BE2C (cell line): Measurements from ENCODE around the gene IGLON5.

Experiments
- DNase-seq: peaks from one replicate; pipeline ENCODE4 v3.0.0-alpha.2; 2020
- H3K27me3 ChIP-seq: fragments of 250-450 bp; sonication (Bioruptor Pico); 2 replicates; pipeline ENCODE4 v1.5.1; 2020; ENCODE audit warnings: mild to moderate bottlenecking
- H3K36me3 ChIP-seq: fragments of 250-450 bp; sonication (Bioruptor Pico); 2 replicates; pipeline ENCODE4 v1.5.1; 2020; ENCODE audit warnings: mild to moderate bottlenecking
- H3K4me1 ChIP-seq: fragments of 250-450 bp; sonication (Bioruptor Pico); 2 replicates; pipeline ENCODE4 v1.5.1; 2020
- H3K4me3 ChIP-seq: 2 replicates; pipeline ENCODE4 v1.5.1; 2011; ENCODE audit warnings: low read depth, low read length
- H3K9me3 ChIP-seq: fragments of 250-450 bp; sonication (Bioruptor Pico); 2 replicates; pipeline ENCODE4 v1.5.1; 2020
- TF ChIP-seq, protein P1 (sequence below): IDR thresholded peaks from 2 replicates; pipeline ENCODE4 v1.5.1; 2012; ENCODE audit warnings: mild to moderate bottlenecking, low read depth, low read length

Gene IGLON5

DNA sequence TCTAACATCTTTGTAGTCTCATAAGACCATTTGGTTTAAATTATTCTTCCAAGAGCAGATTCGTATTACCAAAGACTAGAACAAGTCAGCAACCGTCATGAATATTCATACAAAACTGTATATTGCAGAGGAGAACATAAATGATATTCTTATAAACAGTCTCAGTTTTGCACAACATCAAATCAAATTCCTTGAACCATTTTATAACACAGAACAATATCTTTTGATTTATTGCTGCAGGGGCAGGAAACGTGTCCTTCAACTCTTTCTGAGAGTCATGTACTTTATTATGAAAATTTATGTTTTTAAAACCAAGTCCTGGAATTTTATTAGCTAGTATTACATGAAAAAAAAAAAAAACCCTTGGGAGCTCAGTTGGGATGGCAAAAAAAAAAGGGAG is 34.3 kb upstream of the IGLON5 start:
- no peak overlapping the region for H3K4me3 ChIP-seq
- H3K36me3 ChIP-seq, result no peaks in the 10 kb centered on the region
- H3K9me3 ChIP-seq, result no peaks in the 10 kb centered on the region
- no peak for DNase-seq
- H3K4me1 ChIP-seq, result no peaks in the 10 kb centered on the region
- TF ChIP-seq, protein P1, sequence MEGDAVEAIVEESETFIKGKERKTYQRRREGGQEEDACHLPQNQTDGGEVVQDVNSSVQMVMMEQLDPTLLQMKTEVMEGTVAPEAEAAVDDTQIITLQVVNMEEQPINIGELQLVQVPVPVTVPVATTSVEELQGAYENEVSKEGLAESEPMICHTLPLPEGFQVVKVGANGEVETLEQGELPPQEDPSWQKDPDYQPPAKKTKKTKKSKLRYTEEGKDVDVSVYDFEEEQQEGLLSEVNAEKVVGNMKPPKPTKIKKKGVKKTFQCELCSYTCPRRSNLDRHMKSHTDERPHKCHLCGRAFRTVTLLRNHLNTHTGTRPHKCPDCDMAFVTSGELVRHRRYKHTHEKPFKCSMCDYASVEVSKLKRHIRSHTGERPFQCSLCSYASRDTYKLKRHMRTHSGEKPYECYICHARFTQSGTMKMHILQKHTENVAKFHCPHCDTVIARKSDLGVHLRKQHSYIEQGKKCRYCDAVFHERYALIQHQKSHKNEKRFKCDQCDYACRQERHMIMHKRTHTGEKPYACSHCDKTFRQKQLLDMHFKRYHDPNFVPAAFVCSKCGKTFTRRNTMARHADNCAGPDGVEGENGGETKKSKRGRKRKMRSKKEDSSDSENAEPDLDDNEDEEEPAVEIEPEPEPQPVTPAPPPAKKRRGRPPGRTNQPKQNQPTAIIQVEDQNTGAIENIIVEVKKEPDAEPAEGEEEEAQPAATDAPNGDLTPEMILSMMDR, result no peak
- peaks cover 4% of the 10 kb centered on the region; the same call in 1 of the 2 replicates for H3K27me3 ChIP-seq

DNA sequence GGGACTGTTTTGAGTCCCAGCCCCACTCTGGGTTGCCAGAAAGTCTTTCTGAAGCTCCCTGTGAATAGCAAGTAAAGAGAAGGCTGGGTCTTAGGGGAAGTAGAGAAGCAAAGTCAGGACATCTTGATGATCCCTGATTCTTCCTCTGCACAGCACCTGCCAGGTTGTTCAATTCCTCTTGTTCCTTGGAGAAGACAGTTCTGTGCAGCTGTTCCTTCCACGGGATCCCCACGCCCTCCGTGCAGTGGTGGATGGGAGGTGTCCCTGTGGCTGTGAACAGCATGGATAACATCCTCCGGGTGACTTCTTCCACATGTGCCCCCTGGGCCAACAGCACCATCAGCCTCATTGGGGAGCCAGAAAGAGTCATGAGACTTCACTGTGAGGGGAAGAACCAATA is 29.1 kb upstream of the IGLON5 start:
- H3K4me1 ChIP-seq, result no peaks in the 10 kb centered on the region
- peaks cover 4% of the 10 kb centered on the region; the same call in 1 of the 2 replicates for H3K27me3 ChIP-seq
- no peak for DNase-seq
- no peaks in the 10 kb centered on the region for H3K36me3 ChIP-seq
- TF ChIP-seq, protein P1, result no peak
- no peak overlapping the region for H3K4me3 ChIP-seq
- H3K9me3 ChIP-seq, result no peaks in the 10 kb centered on the region

DNA sequence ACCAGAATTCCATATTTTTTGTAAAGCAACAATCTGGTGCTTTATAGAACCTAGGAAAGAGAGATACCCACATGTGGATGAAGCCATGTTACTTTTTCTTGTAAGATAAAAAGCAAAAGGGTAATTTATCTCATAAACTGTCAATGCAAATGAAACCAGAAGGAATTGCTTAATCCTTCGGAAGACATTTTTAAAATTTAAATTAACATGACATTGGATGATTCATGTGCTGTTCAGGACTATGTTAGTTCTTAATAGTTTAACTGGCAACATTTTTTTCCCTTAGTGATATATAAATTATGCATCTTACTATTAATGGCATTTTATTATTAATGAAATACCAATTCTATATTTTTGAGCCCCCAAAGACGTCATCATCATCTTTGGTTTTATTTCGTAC is 25.8 kb upstream of the IGLON5 start:
- Histone ChIP-seq H3K36me3 (no peaks in the 10 kb centered on the region), H3K4me3 (no peak overlapping the region), H3K4me1 (no peaks in the 10 kb centered on the region), H3K9me3 (no peaks in the 10 kb centered on the region), H3K27me3 (no peaks in the 10 kb centered on the region; the same call in none of the 2 replicates)
- TF ChIP-seq, protein P1, result no peak
- no peak for DNase-seq

DNA sequence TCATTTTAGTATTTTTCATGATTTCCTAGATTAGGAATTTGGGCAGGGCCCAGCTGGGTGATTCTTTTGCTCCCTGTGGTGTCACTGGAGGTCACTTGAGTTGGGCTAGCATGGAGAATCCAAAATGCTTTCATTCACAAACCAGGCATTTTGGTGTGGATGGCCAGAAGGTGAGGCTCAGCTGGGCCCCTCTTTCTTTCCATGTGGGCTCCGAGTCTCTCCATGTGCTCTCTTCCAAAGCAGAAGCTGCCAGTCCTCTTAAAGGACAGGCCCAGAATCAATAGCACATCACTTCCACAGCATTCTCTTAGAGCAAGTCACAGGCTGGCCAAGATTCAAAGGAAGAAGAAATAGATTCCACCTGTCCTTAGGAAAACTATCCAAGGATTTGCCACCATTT is 21.8 kb upstream of the IGLON5 start:
- DNase-seq, result no peak
- Histone ChIP-seq H3K36me3 (no peaks in the 10 kb centered on the region), H3K27me3 (no peaks in the 10 kb centered on the region; the same call in 1 of the 2 replicates), H3K4me1 (no peaks in the 10 kb centered on the region), H3K9me3 (no peaks in the 10 kb centered on the region), H3K4me3 (no peak overlapping the region)
- TF ChIP-seq, protein P1, result no peak

DNA sequence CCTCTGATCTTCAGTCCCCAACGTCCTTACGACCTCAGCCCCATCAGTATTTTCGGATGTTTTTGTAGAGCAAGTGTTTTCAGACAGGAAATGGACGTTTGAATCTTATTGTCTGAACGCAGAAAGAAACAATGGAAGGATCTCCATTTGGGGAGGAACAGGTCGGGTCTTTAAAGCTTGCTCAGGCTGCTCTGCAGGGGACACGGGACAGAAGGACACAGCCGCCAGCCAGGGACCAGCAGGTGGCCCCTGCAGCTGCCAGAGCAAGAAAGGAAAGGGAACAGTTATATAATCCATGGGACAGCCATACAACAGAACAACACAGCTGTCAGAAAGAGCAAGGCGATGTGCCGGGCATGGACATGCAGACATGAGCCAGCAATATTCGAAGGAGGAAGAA is 18.5 kb upstream of the IGLON5 start:
- TF ChIP-seq, protein P1, result no peak
- Histone ChIP-seq H3K4me1 (no peaks in the 10 kb centered on the region), H3K9me3 (no peaks in the 10 kb centered on the region), H3K4me3 (no peak overlapping the region), H3K36me3 (no peaks in the 10 kb centered on the region), H3K27me3 (peaks cover 5% of the 10 kb centered on the region; the same call in 1 of the 2 replicates)
- DNase-seq, result no peak

DNA sequence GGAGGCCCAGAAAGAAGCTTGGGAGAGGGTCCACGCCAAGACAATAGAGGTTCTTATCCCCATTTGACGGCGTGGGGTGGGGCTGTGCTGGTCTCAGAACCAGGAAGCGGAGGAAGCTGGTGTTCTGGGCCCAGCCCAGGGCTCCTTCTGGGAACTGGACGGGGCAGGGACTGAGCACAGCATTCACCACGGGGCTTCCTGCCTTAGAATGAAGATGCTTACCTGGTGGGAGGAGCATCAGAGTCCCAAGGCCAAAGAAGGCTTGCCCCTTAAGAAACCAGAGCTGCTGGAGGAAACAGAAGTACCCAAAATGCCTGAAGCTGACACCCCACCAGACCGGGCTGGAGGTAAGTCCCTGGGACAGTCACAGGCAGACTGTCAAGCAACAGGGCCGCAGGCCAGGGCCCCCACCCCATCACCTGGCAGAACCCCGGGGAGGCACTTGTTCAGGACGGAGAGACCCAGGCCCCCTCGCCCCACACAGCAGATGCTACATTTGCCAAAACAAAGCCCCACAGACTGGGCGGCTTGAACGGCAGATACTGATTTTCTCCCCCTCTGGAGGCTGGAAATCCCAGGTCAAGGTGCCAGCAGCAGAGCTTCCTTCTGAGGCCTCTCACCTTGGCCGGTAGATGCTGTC is 17.8 kb upstream of the IGLON5 start:
- DNase-seq, result no peak
- Histone ChIP-seq H3K36me3 (no peaks in the 10 kb centered on the region), H3K4me3 (no peak overlapping the region), H3K27me3 (peaks cover 5% of the 10 kb centered on the region; the same call in 1 of the 2 replicates), H3K9me3 (no peaks in the 10 kb centered on the region), H3K4me1 (no peaks in the 10 kb centered on the region)
- TF ChIP-seq, protein P1, result no peak
